H1 (cell line): Measurements from ENCODE around the gene PAGE4.

Experiments
- ASH2L ChIP-seq: fragments of 200-600, 300-600 bp; sonication (generic); IDR thresholded peaks from one replicate; pipeline ENCODE4 v1.7.1; 2017; ENCODE audit warnings: low read length
- CBX5 ChIP-seq: fragments of 300-800, 300-1000 bp; sonication (generic); IDR thresholded peaks from 2 replicates; pipeline ENCODE4 v1.7.1; 2016; ENCODE audit warnings: antibody characterized with exemption, low read length, low read depth
- CHD2 ChIP-seq: IDR thresholded peaks from 2 replicates; pipeline ENCODE4 v1.6.1; 2012; ENCODE audit warnings: low read length, improper control_type of control experiment
- CREB1 ChIP-seq: IDR thresholded peaks from 2 replicates; pipeline ENCODE4 v1.6.1; 2012; ENCODE audit warnings: inconsistent platforms
- EZH2 ChIP-seq: fragments of 200-600 bp; sonication (generic); IDR thresholded peaks from 2 replicates; pipeline ENCODE4 v1.7.1; 2012; ENCODE audit warnings: low read depth, mild to moderate bottlenecking, moderate library complexity, low read length, inconsistent platforms; ENCODE audit not compliant: severe bottlenecking
- JUND ChIP-seq: IDR thresholded peaks from 2 replicates; pipeline ENCODE4 v1.6.1; 2011; ENCODE audit warnings: mild to moderate bottlenecking, improper control_type of control experiment, low read length
- POLR2A ChIP-seq, 2 experiments: IDR thresholded peaks; 1 replicate in 1 of 2; 2 replicates in 1 of 2; pipeline ENCODE4 v1.6.1; 2011; ENCODE audit warnings: low read depth in 2 of 2, low read length in 2 of 2, mild to moderate bottlenecking in 2 of 2; ENCODE audit errors: control extremely low read depth in 1 of 2
- SIRT6 ChIP-seq: IDR thresholded peaks from one replicate; pipeline ENCODE4 v1.7.1; 2012; ENCODE audit warnings: low read length, inconsistent platforms
- SP1 ChIP-seq: IDR thresholded peaks from 2 replicates; pipeline ENCODE4 v1.6.1; 2011; ENCODE audit warnings: low read depth, low read length
- SRF ChIP-seq: IDR thresholded peaks from 2 replicates; pipeline ENCODE4 v1.6.1; 2011; ENCODE audit warnings: mild to moderate bottlenecking, low read depth, low read length, moderate library complexity
- TAF1 ChIP-seq: IDR thresholded peaks from 2 replicates; pipeline ENCODE4 v1.6.1; 2011; ENCODE audit warnings: mild to moderate bottlenecking, low read depth, low read length
- TF ChIP-seq, protein P1 (sequence below): fragments of 300-600 bp; sonication (generic); IDR thresholded peaks from 2 replicates; pipeline ENCODE4 v1.7.1; 2012; ENCODE audit warnings: low read length, moderate library complexity, mild to moderate bottlenecking, inconsistent platforms; ENCODE audit not compliant: insufficient replicate concordance
- TF ChIP-seq, protein P2 (sequence below), 3 experiments: IDR thresholded peaks; 1 replicate in 2 of 3; 2 replicates in 1 of 3; pipeline versions ENCODE4 v1.5.1 to v1.6.1; 2011; ENCODE audit warnings: low read length in 3 of 3, mild to moderate bottlenecking in 3 of 3, inconsistent platforms in 2 of 3, low read depth in 1 of 3, moderate library complexity in 1 of 3; ENCODE audit not compliant: insufficient read depth in 1 of 3; ENCODE audit errors: control extremely low read depth in 1 of 3

DNA sequence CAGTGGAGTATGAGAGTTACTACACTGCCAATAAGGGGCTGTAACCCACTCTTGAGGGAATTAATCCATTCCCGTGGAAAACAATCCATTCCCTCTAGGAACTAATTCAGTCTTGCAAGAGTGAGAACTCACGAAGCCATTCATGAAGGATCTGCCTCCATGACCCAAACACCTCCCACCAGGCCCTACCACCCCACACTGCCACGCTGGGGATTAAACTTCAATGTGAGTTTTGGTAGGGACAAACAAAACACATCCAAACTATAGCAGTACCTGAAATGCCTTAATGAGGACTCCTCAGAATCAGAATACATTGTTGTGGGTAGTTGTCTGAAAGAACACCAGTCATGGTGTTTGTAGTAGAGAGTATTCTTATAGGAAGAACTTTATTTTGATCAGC is 19.2 kb downstream of the PAGE4 start:
- TF ChIP-seq, protein P1, sequence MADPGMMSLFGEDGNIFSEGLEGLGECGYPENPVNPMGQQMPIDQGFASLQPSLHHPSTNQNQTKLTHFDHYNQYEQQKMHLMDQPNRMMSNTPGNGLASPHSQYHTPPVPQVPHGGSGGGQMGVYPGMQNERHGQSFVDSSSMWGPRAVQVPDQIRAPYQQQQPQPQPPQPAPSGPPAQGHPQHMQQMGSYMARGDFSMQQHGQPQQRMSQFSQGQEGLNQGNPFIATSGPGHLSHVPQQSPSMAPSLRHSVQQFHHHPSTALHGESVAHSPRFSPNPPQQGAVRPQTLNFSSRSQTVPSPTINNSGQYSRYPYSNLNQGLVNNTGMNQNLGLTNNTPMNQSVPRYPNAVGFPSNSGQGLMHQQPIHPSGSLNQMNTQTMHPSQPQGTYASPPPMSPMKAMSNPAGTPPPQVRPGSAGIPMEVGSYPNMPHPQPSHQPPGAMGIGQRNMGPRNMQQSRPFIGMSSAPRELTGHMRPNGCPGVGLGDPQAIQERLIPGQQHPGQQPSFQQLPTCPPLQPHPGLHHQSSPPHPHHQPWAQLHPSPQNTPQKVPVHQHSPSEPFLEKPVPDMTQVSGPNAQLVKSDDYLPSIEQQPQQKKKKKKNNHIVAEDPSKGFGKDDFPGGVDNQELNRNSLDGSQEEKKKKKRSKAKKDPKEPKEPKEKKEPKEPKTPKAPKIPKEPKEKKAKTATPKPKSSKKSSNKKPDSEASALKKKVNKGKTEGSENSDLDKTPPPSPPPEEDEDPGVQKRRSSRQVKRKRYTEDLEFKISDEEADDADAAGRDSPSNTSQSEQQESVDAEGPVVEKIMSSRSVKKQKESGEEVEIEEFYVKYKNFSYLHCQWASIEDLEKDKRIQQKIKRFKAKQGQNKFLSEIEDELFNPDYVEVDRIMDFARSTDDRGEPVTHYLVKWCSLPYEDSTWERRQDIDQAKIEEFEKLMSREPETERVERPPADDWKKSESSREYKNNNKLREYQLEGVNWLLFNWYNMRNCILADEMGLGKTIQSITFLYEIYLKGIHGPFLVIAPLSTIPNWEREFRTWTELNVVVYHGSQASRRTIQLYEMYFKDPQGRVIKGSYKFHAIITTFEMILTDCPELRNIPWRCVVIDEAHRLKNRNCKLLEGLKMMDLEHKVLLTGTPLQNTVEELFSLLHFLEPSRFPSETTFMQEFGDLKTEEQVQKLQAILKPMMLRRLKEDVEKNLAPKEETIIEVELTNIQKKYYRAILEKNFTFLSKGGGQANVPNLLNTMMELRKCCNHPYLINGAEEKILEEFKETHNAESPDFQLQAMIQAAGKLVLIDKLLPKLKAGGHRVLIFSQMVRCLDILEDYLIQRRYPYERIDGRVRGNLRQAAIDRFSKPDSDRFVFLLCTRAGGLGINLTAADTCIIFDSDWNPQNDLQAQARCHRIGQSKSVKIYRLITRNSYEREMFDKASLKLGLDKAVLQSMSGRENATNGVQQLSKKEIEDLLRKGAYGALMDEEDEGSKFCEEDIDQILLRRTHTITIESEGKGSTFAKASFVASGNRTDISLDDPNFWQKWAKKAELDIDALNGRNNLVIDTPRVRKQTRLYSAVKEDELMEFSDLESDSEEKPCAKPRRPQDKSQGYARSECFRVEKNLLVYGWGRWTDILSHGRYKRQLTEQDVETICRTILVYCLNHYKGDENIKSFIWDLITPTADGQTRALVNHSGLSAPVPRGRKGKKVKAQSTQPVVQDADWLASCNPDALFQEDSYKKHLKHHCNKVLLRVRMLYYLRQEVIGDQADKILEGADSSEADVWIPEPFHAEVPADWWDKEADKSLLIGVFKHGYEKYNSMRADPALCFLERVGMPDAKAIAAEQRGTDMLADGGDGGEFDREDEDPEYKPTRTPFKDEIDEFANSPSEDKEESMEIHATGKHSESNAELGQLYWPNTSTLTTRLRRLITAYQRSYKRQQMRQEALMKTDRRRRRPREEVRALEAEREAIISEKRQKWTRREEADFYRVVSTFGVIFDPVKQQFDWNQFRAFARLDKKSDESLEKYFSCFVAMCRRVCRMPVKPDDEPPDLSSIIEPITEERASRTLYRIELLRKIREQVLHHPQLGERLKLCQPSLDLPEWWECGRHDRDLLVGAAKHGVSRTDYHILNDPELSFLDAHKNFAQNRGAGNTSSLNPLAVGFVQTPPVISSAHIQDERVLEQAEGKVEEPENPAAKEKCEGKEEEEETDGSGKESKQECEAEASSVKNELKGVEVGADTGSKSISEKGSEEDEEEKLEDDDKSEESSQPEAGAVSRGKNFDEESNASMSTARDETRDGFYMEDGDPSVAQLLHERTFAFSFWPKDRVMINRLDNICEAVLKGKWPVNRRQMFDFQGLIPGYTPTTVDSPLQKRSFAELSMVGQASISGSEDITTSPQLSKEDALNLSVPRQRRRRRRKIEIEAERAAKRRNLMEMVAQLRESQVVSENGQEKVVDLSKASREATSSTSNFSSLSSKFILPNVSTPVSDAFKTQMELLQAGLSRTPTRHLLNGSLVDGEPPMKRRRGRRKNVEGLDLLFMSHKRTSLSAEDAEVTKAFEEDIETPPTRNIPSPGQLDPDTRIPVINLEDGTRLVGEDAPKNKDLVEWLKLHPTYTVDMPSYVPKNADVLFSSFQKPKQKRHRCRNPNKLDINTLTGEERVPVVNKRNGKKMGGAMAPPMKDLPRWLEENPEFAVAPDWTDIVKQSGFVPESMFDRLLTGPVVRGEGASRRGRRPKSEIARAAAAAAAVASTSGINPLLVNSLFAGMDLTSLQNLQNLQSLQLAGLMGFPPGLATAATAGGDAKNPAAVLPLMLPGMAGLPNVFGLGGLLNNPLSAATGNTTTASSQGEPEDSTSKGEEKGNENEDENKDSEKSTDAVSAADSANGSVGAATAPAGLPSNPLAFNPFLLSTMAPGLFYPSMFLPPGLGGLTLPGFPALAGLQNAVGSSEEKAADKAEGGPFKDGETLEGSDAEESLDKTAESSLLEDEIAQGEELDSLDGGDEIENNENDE = no peak
- TF ChIP-seq POLR2A (IDR thresholded peaks at IDR 0.05; ENCODE audit: control extremely low read depth in 1 of 2, low read depth in 2 of 2, low read length in 2 of 2) (no peak), JUND (no peak), TAF1 (no peak), CBX5 (no peak), EZH2 (no peak), SRF (no peak), CHD2 (no peak), ASH2L (no peak), SIRT6 (no peak), CREB1 (no peak), SP1 (no peak)
- TF ChIP-seq, protein P2, sequence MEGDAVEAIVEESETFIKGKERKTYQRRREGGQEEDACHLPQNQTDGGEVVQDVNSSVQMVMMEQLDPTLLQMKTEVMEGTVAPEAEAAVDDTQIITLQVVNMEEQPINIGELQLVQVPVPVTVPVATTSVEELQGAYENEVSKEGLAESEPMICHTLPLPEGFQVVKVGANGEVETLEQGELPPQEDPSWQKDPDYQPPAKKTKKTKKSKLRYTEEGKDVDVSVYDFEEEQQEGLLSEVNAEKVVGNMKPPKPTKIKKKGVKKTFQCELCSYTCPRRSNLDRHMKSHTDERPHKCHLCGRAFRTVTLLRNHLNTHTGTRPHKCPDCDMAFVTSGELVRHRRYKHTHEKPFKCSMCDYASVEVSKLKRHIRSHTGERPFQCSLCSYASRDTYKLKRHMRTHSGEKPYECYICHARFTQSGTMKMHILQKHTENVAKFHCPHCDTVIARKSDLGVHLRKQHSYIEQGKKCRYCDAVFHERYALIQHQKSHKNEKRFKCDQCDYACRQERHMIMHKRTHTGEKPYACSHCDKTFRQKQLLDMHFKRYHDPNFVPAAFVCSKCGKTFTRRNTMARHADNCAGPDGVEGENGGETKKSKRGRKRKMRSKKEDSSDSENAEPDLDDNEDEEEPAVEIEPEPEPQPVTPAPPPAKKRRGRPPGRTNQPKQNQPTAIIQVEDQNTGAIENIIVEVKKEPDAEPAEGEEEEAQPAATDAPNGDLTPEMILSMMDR (IDR thresholded peaks at IDR 0.05; ENCODE audit: control extremely low read depth in 1 of 3, insufficient read depth in 1 of 3, low read depth in 1 of 3, low read length in 3 of 3) = no peak
